GM18507 (cell line): ENCODE measurements around the gene CPLANE1.
A peak's percentile ranks its signal among the peaks of the same experiment; 100 is the strongest.
"Not testable (repeated sequence)": the region's sequence is repeated elsewhere in the genome, so short reads cannot be mapped to it uniquely, and the experiment has no call there.

ENCODE experiments used
- DNase-seq: peaks from one replicate; pipeline ENCODE4 v3.0.0; 2011; ENCODE audit warnings: low read depth; ENCODE audit not compliant: insufficient read length; ENCODE audit errors: extremely low spot score
- FAIRE-seq: peaks from 2 replicates; lab custom pipeline; 2011; peaks lifted over from hg19 to GRCh38; lab: Jason Lieb, UNC

CPLANE1 gene

DNA sequence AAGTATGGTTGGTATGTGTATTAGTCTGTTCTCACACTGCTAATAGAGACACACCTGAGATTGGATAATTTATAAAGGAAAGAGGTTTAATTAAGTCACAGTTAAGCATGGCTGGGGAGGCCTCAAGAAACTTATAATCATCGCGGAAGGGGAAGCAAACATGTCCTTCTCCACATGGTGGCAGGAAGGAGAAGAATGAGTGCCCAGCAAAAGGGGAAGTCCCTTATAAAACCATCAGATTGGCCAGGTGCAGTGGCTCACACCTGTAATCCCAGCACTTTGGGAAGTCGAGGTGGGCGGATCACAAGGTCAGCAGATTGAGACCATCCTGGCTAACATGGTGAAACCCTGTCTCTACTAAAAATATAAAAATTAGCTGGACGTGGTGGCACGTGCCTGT is 113.9 kb downstream of the CPLANE1 start:
- not testable (repeated sequence) for FAIRE-seq, DNase-seq

DNA sequence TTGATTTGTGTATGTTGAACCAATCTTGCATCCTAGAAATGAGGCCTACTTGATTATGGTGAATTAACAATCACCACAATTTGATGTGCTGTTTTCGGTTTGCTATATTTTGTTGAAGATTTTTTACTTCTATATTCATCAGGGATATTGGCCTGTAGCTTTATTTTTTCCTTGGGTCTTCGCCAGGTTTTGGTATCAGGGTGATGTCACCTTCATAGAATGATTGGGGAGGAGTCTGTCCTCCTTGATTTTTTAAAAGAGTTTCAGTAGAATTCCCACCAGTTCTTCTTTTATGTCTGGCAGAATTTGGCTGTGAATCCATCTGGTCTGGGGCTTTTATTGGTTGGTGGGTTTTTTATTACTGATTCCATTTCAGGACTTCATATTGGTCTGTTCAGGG is 115.2 kb downstream of the CPLANE1 start:
- FAIRE-seq (no peak), DNase-seq (no peak)

DNA sequence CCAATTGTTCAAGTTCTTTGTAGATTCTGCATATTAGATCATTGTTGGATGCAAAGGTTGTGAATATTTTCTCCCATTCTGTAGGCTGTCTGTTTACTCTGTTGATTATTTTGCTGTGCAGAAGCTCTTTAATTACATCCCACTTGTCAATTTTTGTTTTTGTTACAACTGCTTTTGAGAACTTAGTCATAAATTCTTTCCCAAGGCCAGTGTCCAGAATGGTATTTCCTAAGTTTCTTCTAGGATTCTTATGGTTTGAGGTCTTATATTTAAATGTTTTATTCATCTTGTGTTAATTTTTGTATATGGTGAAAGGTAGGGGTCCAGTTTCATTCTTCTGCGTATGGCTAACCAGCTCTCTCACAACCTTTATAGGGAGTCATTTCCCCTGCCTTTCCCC is 116.5 kb downstream of the CPLANE1 start:
- FAIRE-seq = no peak
- DNase-seq = no peak

DNA sequence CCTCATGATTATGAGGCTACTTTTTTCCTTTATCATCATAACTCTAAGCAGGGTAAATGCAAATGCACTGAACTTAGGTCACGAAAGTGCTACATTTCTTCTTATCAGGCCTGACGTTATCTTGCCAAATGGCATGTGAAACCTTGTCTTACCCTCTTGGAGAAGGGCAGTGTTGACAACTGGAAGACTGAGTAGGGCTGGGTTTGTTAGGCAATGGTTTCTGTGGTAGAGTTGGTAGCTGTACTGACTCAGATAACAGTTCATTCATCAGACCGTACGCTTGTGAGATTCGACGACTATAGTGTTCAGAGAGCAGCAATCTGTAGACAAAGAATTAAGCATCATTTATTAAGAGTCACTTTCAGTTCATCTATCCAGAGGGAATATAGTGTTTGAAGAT is 127.7 kb downstream of the CPLANE1 start:
- no peak for DNase-seq
- no peak for FAIRE-seq

DNA sequence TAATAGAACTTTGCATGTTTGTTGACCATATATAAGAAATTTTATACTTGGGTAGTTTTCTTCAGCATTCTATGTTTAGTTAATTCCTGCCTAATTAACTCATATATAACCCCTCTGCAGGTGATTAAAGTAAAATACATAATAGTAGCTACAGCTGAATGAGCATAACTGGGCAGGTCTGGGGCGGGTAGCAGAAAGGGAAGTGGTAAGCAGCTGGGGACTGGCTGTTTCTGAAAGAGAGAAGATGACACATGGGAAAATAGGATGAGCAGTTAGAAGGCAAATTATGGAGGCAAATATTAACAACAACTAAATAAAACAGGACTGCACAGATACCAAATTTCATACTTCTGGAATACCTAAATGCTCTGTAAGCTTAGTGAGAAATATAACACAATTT is 128.1 kb downstream of the CPLANE1 start:
- DNase-seq = no peak
- FAIRE-seq = peak; percentile 41

DNA sequence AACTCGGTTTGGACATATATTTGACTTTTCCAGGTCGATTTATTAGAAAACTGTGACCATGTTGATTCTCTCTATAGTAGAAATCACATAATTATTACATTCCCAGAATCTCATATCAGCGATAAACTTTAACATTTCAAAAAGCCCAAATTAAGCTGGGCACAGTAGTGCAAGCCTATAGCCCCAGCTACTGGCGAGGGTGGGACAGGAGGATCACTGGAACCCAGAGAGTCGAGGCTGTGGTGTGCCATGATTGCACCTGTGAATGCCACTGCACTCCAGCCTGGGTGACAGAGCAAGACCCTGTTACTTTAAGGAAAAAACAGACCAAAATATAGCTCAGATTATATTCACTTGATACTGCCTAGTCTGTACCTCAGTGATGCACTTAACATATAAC is 128.9 kb downstream of the CPLANE1 start:
- FAIRE-seq = no peak

DNA sequence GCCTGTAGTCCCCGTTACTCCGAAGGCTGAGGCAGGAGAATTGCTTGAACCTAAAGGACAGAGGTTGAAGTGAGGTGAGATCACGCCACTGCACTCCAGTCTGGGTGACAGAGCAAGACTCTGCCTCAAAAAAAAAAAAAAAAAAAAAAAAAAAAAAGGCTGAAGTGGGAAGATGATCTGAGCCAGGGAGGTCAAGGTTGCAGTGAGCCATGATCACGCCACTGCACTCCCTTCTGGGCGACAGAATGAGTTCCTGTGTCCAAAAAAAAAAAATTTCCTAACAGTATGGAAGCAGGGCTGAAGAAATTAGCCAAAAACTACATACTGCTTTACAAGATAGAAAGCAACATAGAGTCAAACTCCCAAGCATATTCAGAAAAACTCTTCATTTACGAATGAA is 132.8 kb downstream of the CPLANE1 start:
- no peak for FAIRE-seq

More for the DNA sequence above, 128.9 kb downstream of the CPLANE1 start:
- DNase-seq = no peak

DNA sequence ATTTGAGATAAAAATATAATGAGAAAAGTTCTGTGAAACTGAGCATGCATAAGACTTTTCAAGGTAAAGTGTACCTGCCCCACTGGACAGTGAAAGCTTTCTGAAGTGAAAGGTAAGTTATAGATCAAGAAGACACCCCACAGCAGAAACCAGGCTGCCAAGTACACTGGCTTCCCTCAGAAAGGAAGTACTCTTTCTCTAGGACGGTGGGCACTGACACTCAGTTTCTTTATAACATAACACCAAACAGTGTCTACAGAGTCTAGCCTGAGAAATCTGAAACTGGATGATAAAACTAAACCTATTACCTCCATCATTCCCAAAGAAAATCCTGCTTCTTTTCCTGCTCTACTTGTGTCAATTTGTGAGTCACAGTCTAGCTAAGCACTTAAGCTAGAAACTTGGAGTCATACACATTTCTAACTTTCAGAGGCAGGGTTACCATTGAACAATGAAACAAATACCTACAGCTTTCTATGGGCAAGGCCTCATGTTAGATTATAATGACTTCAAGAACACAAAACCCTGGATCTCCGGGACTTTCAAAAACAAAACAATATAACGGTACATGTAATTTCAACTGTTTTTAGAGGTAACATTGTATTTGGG is 136.7 kb downstream of the CPLANE1 start:
- no peak for DNase-seq
- no peak for FAIRE-seq

More for the DNA sequence above, 132.8 kb downstream of the CPLANE1 start:
- no peak for DNase-seq

DNA sequence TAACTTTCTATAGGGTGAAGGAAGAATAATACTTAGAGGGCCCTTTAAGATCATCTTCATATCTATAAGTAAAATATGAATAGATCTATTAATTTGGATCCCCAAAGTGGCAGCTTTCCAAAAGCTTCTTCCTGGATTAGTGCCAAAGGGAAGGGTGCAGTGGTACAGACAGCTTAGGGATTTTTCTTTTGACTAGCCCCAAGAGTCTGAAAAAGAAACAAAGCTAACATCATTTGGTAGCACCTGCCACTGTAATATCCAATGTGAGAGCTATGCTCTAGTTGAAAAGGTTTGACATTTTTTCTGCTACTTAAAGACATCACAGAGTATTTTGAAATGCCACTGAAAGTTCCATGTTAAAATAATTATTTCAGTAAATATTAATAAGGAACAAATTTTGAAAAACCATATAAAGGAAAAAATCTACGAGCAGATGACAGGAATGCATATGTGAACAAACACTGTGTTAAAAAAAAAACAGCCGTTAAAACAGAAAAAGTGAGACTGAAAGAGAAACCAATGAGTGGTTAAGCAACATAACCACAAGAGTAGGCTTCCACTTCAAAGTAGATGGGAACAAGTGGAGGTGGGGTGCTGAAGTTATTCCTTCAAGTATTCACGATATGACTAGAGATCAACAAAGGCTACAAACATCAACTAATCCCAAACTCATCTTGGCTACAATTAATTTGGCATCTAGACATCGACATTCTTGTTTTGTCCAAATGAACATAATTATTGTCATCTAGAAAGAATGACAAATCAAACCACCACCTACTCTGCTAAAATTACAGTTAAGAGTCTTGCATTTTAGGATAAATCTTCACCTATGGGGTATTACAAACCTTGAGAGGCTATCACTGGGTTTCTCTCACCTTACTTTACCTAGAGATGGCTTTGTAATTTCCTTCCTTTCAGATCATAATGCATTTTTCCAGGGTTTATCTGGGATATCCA is 137.5 kb downstream of the CPLANE1 start:
- peak; percentile 35 for DNase-seq
- peak; percentile 94 for FAIRE-seq

DNA sequence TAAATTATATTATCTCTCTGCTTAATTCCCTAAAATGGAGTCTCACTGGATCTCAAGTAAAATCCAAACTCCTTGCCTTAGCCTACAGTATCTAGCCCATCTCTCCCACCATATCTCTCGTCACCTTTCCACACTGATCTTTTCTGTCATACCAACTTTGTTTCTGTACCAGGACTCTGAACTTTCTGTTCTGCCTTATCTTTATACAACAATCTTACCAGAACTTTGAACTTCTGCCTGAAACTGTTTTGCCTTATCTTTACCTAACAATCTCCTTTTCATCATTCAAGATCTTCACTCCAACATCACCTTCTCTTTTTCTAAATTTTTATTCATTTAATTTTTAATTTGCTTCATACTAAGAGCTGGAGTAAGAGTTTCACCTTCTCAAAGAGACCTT is 139.0 kb downstream of the CPLANE1 start:
- FAIRE-seq (peak; percentile 31), DNase-seq (no peak)

DNA sequence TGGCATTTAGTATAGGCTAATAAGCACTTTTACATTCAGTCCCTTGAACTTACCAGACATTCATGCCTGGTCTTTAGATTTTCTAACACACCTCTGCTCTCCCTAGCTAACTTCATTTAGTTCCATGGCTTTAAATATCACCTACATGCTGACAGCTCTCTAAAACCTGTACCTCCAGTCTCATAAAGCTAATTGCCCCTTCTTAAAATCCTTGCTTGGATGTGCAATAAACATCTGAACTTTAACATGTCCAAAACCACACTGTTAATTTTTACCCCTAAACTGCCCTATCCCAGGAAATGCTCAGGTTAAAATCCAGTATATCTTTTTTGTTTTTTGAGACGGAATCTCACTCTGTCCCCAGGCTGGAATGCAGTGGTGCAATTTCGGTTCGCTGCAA is 139.8 kb downstream of the CPLANE1 start:
- FAIRE-seq (peak; percentile 15), DNase-seq (no peak)

DNA sequence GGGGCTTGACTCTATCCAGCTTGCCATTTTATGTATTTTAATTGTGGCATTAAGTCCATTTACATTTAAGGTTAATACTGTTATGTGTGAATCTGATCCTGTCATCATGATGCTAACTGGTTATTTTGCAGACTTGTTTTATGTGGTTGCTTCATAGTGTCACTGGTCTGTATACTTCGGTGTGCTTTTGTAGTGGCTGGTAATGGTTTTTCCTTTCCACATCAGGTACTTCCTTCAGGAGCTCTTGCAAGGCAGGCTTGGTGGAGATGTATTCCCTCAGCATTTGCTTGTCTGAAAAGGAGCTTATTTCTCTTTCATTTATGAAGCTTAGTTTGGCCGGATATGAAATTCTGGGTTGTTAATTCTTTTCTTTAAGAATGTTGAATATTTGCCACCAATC is 145.9 kb downstream of the CPLANE1 start:
- DNase-seq (no peak), FAIRE-seq (no peak)

DNA sequence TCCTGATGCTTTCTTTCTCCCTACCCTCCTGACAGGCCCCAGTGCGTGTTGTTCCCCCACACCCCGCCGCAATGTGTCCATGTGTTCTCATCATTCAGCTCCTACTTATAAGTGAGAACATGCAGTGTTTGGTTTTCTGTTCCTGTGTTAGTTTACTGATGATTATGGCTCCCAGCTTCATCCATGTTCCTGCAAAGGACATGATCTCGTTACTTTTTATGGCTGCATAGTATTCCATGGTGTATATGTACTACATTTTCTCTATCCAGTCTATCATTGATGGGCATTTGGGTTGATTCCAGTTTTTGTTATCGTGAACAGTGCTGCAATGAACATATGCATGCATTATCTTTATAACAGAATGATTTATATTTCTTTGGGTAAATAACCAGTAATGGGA is 149.9 kb downstream of the CPLANE1 start:
- not testable (repeated sequence) for DNase-seq, FAIRE-seq

DNA sequence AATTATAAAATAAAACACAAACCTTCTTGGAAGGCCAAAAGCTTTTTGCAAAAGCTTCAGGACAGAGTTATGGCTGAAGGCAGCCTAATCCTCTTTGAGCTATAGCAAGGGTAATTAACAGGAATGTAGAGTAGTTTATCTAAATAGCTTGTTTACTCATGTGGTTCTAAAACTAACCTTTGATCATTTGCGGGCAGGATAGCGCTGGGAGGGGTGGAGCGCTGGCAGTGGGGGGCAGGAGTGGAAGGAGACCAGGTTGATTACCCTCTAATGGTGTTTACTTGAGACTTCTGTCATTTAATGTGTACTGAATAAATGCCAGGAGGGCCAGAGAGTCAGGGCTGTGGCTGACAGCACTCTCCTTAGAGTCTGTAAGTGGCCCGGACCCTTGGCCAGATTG is 155.4 kb downstream of the CPLANE1 start:
- not testable (repeated sequence) for FAIRE-seq, DNase-seq

DNA sequence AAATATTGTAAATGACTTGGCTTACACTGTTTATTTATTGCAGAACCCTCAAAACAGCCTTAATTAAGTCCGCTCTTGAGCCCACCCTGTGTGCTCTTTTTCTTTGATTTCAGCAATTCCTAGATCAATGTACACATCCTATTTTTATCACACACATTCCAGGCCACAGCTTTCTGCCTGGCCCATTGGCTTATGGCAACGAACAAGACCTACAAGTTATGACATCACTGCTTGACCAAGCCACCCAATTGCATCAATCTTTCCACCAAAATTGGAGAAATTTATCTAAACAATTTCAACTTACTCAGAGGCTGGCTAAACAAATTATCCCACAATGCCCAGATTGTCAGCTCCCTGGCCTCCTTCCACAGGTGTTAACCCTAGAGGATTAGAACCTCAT is 158.4 kb downstream of the CPLANE1 start:
- no peak for FAIRE-seq
- no peak for DNase-seq

DNA sequence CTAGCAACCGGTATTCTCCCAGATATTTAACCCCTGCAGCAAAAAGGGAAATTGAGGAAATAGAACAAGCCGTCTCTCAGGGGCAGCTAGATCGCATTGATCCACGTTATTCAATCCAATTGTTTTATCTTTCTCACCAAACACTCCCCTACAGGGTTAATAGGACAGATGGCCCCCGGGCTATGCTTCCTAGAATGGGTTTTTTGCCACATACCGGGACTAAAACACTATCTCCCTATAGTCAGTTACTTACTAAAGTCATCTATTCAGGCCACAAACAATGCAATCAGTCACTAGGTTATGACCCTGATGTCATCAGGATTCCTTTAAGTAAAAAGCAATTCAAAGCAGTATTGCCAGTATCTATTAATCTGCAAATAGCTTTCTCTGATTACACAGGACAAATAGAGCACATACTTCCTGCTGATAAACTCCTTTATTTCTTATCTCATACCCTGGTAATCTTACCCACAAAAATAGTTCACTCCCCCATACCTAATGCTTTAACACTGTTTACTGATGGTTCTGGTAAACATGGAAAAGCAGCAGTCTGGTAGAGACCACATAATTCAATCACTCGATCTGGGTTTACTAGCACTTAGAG is 159.0 kb downstream of the CPLANE1 start:
- FAIRE-seq (no peak), DNase-seq (no peak)

DNA sequence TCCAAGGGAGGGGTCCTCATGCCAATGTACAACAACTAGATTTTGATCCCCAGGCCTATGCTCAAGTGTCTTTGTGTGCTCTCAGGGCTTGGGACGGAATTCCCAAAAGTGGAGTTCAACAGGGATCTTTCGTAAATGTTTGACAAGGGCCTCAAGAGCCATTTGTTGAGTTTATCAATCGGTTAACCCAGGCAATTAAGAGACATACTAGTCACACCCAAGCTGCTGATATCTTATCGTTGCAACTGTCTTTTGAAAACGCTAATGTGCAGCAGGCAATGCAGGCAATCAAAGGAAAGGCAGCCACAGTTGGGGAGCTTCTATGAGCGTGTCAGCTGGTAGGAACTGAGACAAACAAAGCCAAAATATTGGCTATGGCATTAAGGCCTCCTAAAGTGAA is 161.2 kb downstream of the CPLANE1 start:
- DNase-seq = no peak
- no peak for FAIRE-seq

DNA sequence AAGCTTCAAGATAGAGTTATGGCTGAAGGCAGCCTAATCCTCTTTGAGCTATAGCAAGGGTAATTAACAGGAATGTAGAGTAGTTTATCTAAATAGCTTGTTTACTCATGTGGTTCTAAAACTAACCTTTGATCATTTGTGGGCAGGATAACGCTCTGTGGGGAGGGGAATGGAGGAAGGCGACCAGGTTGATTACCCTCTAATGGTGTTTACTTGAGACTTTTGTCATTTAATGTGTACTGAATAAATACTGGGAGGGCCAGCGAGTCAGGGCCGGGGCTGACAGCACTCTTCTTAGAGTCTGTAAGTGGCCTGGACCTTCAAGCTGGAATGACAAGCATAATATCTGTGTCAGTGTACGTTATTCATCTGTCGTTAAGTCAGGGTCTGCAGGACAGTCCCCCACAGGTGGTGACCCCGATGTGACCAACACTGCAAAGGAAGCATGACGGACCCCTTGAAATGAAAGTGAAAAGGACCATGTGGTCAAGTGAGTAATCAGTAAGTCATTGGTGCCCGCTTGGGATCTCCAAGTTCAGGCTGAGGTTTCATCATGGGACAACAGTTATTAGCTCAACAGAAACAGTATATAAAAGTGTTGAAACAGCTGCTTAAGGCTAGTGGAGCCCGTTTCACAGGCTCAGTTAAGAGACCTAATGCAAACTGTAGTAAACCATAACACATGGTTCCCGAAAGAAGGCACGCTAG is 162.6 kb downstream of the CPLANE1 start:
- DNase-seq = no peak

DNA sequence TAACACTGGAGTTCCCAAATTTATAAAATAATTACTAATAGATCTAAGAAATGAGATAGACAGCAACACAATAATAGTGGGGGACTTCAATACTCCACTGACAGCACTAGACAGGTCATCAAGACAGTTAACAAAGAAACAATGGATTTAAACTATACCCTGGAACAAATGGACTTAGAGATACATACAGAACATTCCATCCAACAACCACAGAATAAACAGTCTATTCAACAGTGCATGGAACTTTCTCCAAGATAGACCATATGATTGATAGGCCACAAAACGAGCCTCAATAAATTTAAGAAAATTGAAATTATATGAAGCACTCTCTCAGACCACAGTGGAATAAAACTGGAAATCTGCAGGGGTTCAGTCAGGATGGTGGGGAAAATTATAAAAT is 163.2 kb downstream of the CPLANE1 start:
- DNase-seq, FAIRE-seq: not testable (repeated sequence)

More for the DNA sequence above, 162.6 kb downstream of the CPLANE1 start:
- no peak for FAIRE-seq

DNA sequence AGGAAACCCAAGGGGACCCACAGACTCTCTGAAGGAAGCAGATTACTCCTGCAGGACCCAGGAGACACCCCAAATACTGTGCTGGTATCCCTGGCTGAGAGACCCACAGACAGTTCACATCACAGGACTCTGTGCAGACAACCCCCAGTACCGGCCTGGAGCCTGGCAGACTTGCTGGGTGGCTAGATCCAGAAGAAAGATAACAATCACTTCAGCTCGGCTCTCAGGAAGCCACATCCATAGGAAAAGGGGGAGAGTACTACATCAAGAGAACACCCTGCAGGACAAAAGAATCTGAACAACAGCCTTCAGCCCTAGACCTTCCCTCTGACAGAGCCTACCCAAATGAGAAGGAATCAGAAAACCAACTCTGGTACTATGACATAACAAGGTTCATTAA is 166.2 kb downstream of the CPLANE1 start:
- not testable (repeated sequence) for DNase-seq, FAIRE-seq
